ENCODE measurements around the gene CGNL1.

DNA sequence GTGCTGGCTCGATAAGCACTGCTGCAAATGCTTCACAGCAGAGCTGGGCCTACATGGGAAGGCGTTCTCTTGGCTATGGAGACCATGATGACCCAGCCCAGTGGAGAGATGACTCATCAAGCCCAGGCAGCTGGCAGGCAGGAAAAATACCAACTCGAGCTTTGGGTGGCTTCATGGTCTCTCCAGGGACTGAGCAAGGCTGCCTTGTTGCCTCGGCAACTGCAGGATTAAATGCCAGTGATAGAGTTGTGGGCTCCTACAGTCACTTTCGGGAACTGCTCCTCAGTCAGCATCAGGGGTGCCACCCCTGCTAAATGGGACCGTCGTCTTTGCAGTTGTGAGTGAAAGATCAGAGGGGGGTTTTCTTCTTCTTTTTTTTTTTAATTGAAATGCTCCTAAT, 160.8 kb downstream of the CGNL1 start:
- TF ChIP-seq EP300 (IDR thresholded peaks at IDR 0.05) = no peak
- no peak for TF ChIP-seq CTCF (IDR thresholded peaks at IDR 0.05)

All from upper lobe of left lung (tissue), 4 donors.